SJSA1 (cell line): ENCODE measurements around the gene CNTNAP5. TPM values are rescaled to one million over a fixed set of nuclear protein-coding genes. Genes with fewer than 3 reads are reported as not detected.
A peak's percentile ranks its signal among the peaks of the same experiment; 100 is the strongest.

Experiments used
- DNase-seq, 2 experiments: peaks; one replicate each; pipeline ENCODE4 v3.0.0-alpha.2; 2015 to 2020; ENCODE audit warnings: low spot score in 2 of 2, low read depth in 1 of 2
- H3K27ac ChIP-seq: fragments of 250-450 bp; sonication (Bioruptor Pico); 2 replicates; pipeline ENCODE4 v1.5.1; 2020; ENCODE audit warnings: mild to moderate bottlenecking, moderate library complexity
- H3K27me3 ChIP-seq: fragments of 250-450 bp; sonication (Bioruptor Pico); replicated peaks from 2 replicates; pipeline ENCODE4 v1.5.1; 2020; ENCODE audit warnings: mild to moderate bottlenecking, moderate library complexity
- H3K36me3 ChIP-seq: fragments of 250-450 bp; sonication (Bioruptor Pico); 2 replicates; pipeline ENCODE4 v1.5.1; 2020; ENCODE audit warnings: mild to moderate bottlenecking
- H3K4me1 ChIP-seq: fragments of 250-450 bp; sonication (Bioruptor Pico); replicated peaks from 2 replicates; pipeline ENCODE4 v1.6.1; 2021; ENCODE audit warnings: mild to moderate bottlenecking
- H3K4me3 ChIP-seq: fragments of 250-450 bp; sonication (Bioruptor Pico); 2 replicates; pipeline ENCODE4 v1.5.1; 2020; ENCODE audit warnings: mild to moderate bottlenecking
- H3K9me3 ChIP-seq: fragments of 250-450 bp; sonication (Bioruptor Pico); replicated peaks from 2 replicates; pipeline ENCODE4 v1.5.1; 2020; ENCODE audit warnings: mild to moderate bottlenecking
- total RNA-seq: library from RNA; depleted of rRNA; stranded (reverse); fragments of >200 nt; shearing (Covaris generic); gene quantifications from 2 replicates; pipeline ENCODE4 v1.2.3, GENCODE V29; 2014

Gene CNTNAP5
- total RNA-seq, 1 experiment from 2014 or later = not detected

DNA sequence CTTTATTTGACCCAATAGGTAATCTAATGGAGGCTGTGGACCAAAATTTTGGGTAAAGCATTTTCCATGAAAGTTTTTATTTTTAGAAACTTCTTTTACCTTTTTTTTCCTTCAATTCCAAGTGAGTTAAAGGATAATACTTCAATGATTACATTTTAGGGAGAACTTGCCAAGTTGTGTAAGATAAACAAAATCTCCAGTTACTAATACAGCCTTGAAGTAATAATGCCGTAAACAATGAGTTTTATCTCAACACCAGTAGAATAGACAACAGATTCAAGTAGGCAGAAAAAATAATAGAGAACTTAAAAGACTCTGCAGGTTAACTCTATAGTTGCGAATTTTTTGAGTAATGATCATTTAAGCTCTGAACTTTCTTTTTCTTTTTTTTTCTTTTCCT is 807.4 kb downstream of the CNTNAP5 start:
- peaks cover 5% of the 10 kb centered on the region for H3K9me3 ChIP-seq
- H3K27me3 ChIP-seq = no peaks in the 10 kb centered on the region
- no peaks in the 10 kb centered on the region for H3K36me3 ChIP-seq
- no peaks in the 10 kb centered on the region for H3K4me1 ChIP-seq
- H3K4me3 ChIP-seq = no peak overlapping the region
- DNase-seq = no peak
- H3K27ac ChIP-seq = no peak overlapping the region

DNA sequence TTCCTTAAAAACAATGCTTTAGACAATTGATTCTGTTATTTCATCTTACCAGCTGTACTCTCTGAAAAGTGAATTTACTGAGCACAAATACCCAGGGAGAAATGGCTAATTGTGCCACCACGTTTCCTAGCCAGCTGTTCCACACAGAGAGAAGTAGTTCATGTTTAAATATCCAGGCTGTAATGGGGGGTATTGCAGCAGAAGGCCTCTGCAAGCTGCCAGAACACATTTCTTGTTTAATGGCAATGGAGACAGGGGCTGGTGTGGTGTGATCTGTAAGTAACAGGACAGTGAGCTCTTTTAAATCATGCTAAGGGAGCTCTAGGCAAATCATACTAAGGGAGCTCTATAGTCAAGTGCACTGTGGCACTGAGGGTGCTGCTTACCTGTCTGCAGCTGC is 809.2 kb downstream of the CNTNAP5 start:
- Histone ChIP-seq H3K36me3 (no peaks in the 10 kb centered on the region), H3K4me1 (no peaks in the 10 kb centered on the region), H3K27me3 (no peaks in the 10 kb centered on the region), H3K9me3 (no peaks in the 10 kb centered on the region), H3K27ac (no peak overlapping the region), H3K4me3 (no peak overlapping the region)
- no peak for DNase-seq

GRCh38 chr2:124835331-124835730 is 810.2 kb downstream of the CNTNAP5 start:
- Histone ChIP-seq H3K9me3 (no peaks in the 10 kb centered on the region), H3K36me3 (no peaks in the 10 kb centered on the region), H3K4me3 (no peak overlapping the region), H3K4me1 (no peaks in the 10 kb centered on the region), H3K27ac (no peak overlapping the region), H3K27me3 (no peaks in the 10 kb centered on the region)
- DNase-seq = no peak

GRCh38 chr2:124836416-124836815 is 811.3 kb downstream of the CNTNAP5 start:
- DNase-seq = peak in 1 of 2 experiments; percentile 36
- no peaks in the 10 kb centered on the region for H3K4me1 ChIP-seq
- H3K27ac ChIP-seq = no peak overlapping the region
- no peak overlapping the region for H3K4me3 ChIP-seq
- no peaks in the 10 kb centered on the region for H3K36me3 ChIP-seq
- no peaks in the 10 kb centered on the region for H3K9me3 ChIP-seq
- no peaks in the 10 kb centered on the region for H3K27me3 ChIP-seq

DNA sequence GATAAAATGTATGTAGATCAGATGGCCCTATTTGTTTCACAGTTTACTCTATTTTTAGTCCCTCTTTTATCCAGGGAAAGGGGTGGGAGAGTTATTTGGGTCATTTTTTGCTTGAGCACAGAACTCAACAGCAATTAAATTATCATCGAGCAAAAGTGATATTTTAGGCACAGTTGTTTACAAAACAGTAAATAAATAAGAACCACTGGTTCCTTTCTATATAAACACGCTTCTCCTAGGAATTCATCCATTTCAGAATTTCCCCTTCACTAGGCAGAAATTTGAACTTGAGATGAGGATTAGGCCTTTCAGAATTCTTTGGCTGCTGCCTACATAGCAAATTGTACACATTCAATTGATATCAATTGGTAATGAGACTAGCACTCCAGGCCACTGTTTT is 812.4 kb downstream of the CNTNAP5 start:
- H3K4me1 ChIP-seq = no peaks in the 10 kb centered on the region
- H3K9me3 ChIP-seq = no peaks in the 10 kb centered on the region
- DNase-seq = no peak
- no peak overlapping the region for H3K27ac ChIP-seq
- no peaks in the 10 kb centered on the region for H3K36me3 ChIP-seq
- no peaks in the 10 kb centered on the region for H3K27me3 ChIP-seq
- H3K4me3 ChIP-seq = no peak overlapping the region

DNA sequence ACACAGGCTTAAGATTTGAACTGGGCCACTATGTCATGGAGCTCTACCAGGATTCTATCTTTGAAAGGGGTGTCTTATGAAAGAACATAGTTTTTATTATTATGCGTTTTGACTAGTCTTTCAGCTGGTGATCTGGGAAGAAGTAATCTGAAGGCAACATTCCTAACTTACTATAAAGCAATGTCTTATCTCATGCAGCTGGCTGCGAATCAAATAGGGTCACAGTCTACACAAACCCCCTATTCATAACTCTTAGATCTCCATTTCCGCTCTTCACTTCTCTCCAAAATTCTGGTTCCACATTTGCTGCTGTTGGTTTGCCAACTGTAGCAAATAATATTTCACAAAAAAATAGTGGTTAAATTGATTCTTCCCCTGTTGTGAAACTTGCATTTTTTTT is 813.3 kb downstream of the CNTNAP5 start:
- Histone ChIP-seq H3K27me3 (no peaks in the 10 kb centered on the region), H3K36me3 (no peaks in the 10 kb centered on the region), H3K4me3 (no peak overlapping the region), H3K4me1 (no peaks in the 10 kb centered on the region), H3K27ac (no peak overlapping the region), H3K9me3 (no peaks in the 10 kb centered on the region)
- no peak for DNase-seq

DNA sequence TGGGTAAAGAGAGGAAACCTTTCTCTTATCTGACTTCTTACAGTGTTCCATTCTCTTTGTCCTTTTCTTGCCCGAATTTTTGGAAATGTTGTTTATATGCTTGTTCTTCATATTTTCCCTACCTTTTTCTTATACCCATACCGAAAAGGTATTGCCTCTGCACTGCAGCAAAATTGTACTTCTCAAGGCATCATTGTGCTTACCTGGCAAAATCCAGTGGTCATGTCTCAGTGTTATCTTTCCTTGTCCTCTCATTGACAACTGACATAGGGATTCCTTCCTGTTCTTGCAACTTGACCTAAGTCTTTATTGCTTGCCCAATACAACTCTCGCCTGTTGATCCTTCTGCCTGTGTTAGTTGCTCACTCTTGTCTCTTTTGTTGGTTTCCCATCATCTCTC is 842.2 kb downstream of the CNTNAP5 start:
- no peak for DNase-seq
- H3K27ac ChIP-seq = no peak overlapping the region

DNA sequence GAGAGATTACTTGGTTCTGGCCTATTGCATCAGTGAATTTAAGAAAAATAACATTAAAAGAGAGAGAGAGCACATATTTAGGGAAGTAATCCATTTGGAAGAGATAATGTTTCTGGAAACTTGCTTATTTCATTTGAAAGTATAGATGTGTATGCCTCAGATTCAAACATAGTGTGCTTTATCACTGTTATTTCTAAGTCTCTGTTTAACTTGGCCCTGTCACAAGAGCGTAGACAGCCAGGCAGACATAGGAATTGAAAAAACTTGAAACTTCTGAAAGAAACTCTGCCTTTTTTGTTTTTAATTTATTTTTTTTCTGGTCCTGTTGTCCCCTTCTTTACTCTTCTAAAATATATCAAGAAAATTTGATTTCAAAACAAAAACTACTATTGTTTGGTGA is 849.1 kb downstream of the CNTNAP5 start:
- Histone ChIP-seq H3K4me1 (no peaks in the 10 kb centered on the region), H3K27me3 (no peaks in the 10 kb centered on the region), H3K9me3 (0 out of 2 replicates have a peak, but pooled peaks cover 3% of the 10 kb centered on the region), H3K4me3 (no peak overlapping the region), H3K36me3 (no peaks in the 10 kb centered on the region), H3K27ac (no peak overlapping the region)
- DNase-seq = no peak

More for the DNA sequence above, 842.2 kb downstream of the CNTNAP5 start:
- H3K36me3 ChIP-seq = no peaks in the 10 kb centered on the region
- no peaks in the 10 kb centered on the region; the same call in 1 of the 2 replicates for H3K9me3 ChIP-seq
- H3K4me1 ChIP-seq = no peaks in the 10 kb centered on the region
- H3K27me3 ChIP-seq = no peaks in the 10 kb centered on the region
- no peak overlapping the region for H3K4me3 ChIP-seq

- H3K9me3 ChIP-seq = 0 out of 2 replicates have a peak, but pooled peaks cover 3% of the 10 kb centered on the region
- DNase-seq = no peak
- no peaks in the 10 kb centered on the region for H3K27me3 ChIP-seq
- no peak overlapping the region for H3K4me3 ChIP-seq
- H3K27ac ChIP-seq = no peak overlapping the region
- H3K4me1 ChIP-seq = no peaks in the 10 kb centered on the region
- no peaks in the 10 kb centered on the region for H3K36me3 ChIP-seq
Measured at GRCh38 chr2:124874676-124875075, 849.6 kb downstream of the CNTNAP5 start.

DNA sequence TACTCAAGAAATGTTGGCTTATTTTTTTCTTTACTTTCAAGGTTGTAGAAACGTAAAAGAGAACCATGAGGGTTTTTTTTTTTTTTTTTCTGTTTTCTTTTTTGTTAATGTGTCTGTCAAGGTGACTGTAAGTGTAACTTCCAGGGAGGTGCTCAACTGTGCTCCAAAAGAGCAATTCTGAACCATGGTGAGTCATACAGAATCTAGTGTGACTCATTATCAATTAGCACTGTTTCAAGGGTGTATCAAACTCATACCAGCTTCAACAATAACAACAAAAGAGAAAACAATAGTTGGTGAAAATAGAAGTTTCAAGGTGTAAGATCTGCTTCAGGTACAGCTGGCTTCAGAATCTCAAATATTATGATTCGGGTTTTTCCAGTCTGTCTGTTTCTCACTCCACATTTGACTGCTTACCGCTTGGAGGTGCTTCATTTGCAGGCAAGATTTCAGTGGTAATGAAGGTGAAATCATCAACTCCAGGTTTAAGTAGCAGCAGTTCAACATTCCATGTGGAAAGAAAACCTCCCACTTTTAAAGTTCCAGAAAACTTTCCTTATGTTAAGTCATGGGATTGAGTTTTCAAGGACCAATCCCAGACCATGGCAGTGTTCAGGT is 850.6 kb downstream of the CNTNAP5 start:
- Histone ChIP-seq H3K36me3 (no peaks in the 10 kb centered on the region), H3K27ac (no peak overlapping the region), H3K27me3 (no peaks in the 10 kb centered on the region), H3K4me3 (no peak overlapping the region), H3K4me1 (no peaks in the 10 kb centered on the region), H3K9me3 (0 out of 2 replicates have a peak, but pooled peaks cover 3% of the 10 kb centered on the region)
- DNase-seq = no peak

- 0 out of 2 replicates have a peak, but pooled peaks cover 3% of the 10 kb centered on the region for H3K9me3 ChIP-seq
- no peaks in the 10 kb centered on the region for H3K36me3 ChIP-seq
- H3K27me3 ChIP-seq = no peaks in the 10 kb centered on the region
- H3K4me3 ChIP-seq = no peak overlapping the region
- no peaks in the 10 kb centered on the region for H3K4me1 ChIP-seq
- DNase-seq = no peak
- H3K27ac ChIP-seq = no peak overlapping the region
Measured at GRCh38 chr2:124877141-124877577, 852.1 kb downstream of the CNTNAP5 start.

DNA sequence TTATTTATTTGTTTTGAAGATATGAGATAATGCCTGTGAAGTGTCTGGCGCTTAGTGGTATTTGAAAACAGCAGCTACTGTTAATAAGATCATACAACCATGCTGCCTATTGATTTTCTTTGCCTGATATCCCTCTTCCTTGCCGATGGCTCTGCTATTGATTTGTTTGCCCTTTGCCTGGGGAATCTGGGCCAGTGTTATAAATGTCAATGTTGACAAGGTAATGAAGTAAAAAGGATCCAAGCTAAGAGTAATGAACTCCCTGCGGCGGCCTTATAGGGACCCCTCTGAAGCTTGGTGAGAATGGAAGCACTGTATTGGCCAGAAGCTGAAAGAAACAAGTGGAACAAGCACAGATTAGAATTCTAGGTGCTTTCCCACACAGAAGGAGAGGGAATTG is 854.6 kb downstream of the CNTNAP5 start:
- Histone ChIP-seq H3K4me3 (no peak overlapping the region), H3K4me1 (no peaks in the 10 kb centered on the region), H3K36me3 (no peaks in the 10 kb centered on the region), H3K27me3 (no peaks in the 10 kb centered on the region), H3K27ac (no peak overlapping the region), H3K9me3 (peaks cover 10% of the 10 kb centered on the region; the same call in 1 of the 2 replicates)
- DNase-seq = no peak

- Histone ChIP-seq H3K4me3 (no peak overlapping the region), H3K27ac (no peak overlapping the region), H3K27me3 (no peaks in the 10 kb centered on the region), H3K9me3 (peaks cover 10% of the 10 kb centered on the region; the same call in 1 of the 2 replicates), H3K36me3 (no peaks in the 10 kb centered on the region), H3K4me1 (no peaks in the 10 kb centered on the region)
- no peak for DNase-seq
Measured at GRCh38 chr2:124880995-124881394, 855.9 kb downstream of the CNTNAP5 start.

GRCh38 chr2:124882423-124882822 is 857.3 kb downstream of the CNTNAP5 start:
- peaks cover 7% of the 10 kb centered on the region; the same call in 1 of the 2 replicates for H3K9me3 ChIP-seq
- H3K27ac ChIP-seq = no peak overlapping the region

GRCh38 chr2:124883595-124883994 is 858.5 kb downstream of the CNTNAP5 start:
- Histone ChIP-seq H3K27me3 (no peaks in the 10 kb centered on the region), H3K9me3 (peaks cover 7% of the 10 kb centered on the region; the same call in 1 of the 2 replicates), H3K4me1 (no peaks in the 10 kb centered on the region), H3K27ac (no peak overlapping the region), H3K4me3 (no peak overlapping the region), H3K36me3 (no peaks in the 10 kb centered on the region)
- no peak for DNase-seq

More at GRCh38 chr2:124882423-124882822, 857.3 kb downstream of the CNTNAP5 start:
- H3K4me3 ChIP-seq = no peak overlapping the region
- no peaks in the 10 kb centered on the region for H3K4me1 ChIP-seq
- DNase-seq = no peak
- H3K27me3 ChIP-seq = no peaks in the 10 kb centered on the region
- no peaks in the 10 kb centered on the region for H3K36me3 ChIP-seq
